Activated CD4-positive, CD25-positive, alpha-beta regulatory T cell treated with anti-CD3 and anti-CD28 coated beads, Interleukin-2, amount 50 U/mL, for 16 hours (primary cell): ENCODE measurements around the gene UBE2S.
"Not testable (repeated sequence)": the region's sequence is repeated elsewhere in the genome, so short reads cannot be mapped to it uniquely, and the experiment has no call there.

Experiments
- DNase-seq: peaks from one replicate; pipeline ENCODE4 v3.0.0-alpha.2; 2020; ENCODE audit warnings: low read depth, low spot score

UBE2S gene

GRCh38 chr19:55440411-55441105, 33.0 kb upstream of the UBE2S start:
- no peak for DNase-seq

DNA sequence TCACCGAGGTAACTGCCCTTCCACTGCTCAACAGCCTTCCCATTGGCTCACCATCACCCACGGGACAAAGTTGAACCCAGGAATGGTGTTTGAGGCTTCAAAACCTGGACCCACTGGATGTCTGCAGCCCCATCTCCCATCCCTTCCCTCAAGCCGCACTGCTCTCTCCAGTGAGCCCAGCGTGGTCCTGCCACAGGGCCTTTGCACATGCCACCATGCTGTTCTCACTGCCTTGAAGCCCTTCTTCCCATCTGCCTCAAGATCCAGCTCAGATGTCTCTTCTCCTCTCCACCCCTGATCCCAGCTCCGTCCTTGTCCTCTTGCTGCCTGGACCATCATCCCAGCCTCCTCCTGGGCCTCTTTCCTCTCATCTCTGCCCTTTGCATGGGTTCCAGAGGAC, 31.5 kb upstream of the UBE2S start:
- DNase-seq: no peak

DNA sequence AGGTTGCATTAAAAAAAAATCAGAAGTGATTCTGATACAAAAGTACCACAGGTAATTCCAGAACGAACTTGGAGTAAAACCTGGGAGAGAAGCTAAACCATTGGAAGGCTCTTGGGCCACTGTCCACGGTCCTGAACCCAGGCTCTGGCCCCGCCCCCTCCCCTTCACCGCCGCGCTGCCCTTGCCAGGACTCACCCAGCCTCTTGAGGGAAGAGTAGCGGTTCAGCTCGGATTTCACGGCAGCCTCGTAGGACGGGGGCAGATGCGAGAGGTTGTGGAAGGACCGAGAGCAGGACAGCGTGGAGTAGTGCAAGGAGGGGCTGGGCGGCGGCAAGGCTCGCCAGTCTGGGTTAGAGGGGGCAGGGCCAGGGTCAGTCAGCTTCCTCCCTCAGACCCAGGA, 29.8 kb upstream of the UBE2S start:
- no peak for DNase-seq

DNA sequence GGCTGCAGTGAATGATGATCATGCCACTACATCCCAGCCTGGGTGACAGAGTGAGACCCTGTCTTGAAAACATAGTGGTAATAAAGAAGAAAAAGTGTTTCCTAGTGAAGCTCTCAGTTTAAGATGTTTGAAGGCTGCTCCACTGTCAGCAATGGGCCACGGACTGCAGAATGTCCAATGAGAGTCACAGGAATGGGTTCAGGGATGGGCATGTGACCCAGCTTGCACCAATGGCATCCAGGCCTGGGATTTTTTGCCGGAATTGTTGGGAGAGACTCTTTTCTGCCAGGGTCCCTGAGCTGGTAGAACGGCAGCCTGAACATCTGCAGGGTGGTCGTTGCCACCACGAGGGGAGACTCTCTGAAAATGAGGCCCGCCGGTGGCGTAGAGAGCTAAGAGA, 29.3 kb upstream of the UBE2S start:
- DNase-seq: no peak

DNA sequence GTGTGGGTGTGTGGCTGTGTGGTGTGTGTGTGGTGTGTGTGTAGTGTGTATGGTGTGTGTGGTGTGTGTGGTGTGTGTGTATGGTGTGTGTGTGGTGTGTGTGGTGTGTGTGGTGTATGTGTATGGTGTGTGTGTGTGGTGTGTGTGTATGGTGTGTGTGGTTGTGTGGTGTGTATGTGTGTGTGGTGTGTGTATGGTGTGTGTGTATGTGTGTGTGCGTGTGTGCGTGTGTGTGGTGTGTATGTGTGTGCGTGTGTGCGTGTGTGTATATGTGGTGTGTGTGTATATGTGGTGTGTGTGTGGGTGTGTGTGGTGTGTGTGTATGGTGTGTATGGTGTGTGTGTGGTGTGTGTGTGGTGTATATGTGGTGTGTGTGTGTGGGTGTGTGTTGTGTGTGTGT, 27.4 kb upstream of the UBE2S start:
- DNase-seq: no peak

- no peak for DNase-seq
Observed at GRCh38 chr19:55434356-55434919, 26.9 kb upstream of the UBE2S start.

- no peak for DNase-seq
Observed at GRCh38 chr19:55433292-55433691, 25.7 kb upstream of the UBE2S start.

- DNase-seq: no peak
Observed at GRCh38 chr19:55432241-55432959, 24.8 kb upstream of the UBE2S start.

GRCh38 chr19:55431183-55431582, 23.6 kb upstream of the UBE2S start:
- no peak for DNase-seq

GRCh38 chr19:55426042-55426441, 18.5 kb upstream of the UBE2S start:
- no peak for DNase-seq

DNA sequence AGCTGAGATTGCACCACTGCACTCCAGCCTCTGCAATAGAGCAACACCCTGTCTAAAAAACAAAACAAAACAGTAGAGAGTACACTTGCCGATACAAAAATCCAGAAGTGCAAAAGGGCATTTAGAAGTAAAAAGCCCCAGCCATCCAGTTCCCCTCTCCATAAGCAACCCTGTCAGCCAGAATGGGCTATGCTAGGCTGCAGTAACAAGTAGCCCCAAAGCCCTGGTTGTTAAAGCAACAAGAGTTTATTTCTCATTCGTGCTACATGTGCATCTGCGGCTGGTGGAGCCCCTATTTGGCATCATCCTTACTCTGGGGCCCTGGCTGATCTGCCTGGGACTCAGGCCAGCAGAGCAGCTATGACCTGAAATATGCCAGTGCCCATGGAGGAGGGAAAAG, 16.9 kb upstream of the UBE2S start:
- DNase-seq: no peak

- no peak for DNase-seq
Observed at GRCh38 chr19:55423225-55424005, 15.8 kb upstream of the UBE2S start.

DNA sequence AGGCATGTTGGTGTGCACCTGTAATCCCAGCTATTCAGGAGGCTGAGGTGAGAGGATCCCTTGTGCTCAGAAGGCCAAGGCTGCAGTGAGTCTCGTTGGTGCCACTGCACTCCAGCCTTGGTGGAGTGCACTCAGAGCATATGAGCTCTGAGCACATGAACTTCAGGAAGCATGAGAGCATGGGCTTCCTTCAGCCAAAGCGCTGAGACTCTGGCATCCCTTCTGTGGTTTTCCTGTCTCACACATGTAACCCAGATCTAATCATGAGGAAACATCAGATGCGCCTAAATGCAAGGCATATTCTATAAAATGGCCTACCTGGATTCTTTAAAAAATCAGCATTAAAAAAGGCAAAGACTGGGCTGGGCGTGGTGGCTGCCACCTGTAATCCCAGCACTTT, 13.7 kb upstream of the UBE2S start:
- not testable (repeated sequence) for DNase-seq

DNA sequence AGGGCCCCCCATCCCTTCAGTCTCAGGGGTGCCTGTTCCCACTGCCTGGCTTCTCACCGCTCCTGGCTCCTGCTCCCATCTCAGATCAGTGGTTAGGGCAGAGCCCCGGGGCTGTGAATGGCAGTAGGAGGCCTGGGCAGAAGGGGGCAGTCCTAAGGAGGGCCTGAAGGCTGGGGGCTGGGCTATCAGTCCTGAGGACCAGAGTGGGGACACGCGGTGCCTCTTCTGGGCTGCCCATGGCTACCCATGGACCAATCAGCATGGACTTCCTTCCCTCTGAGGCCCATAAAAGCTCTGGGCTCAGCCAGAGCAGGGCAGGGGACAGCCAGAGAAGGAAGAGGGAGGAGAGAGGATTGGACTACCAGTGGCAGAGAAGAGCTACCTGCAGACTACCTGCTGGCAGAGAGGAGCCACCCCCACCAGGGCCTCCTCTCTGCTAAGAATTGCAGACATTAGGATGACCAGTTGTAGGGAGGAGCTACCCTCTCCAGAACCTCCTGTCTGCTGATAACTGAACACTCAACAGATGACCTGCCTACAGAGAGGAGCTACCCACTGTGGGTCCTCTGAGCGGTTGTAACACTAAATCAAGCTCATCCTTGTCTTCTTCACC, 12.1 kb upstream of the UBE2S start:
- no peak for DNase-seq

GRCh38 chr19:55419103-55419502, 11.5 kb upstream of the UBE2S start:
- no peak for DNase-seq

DNA sequence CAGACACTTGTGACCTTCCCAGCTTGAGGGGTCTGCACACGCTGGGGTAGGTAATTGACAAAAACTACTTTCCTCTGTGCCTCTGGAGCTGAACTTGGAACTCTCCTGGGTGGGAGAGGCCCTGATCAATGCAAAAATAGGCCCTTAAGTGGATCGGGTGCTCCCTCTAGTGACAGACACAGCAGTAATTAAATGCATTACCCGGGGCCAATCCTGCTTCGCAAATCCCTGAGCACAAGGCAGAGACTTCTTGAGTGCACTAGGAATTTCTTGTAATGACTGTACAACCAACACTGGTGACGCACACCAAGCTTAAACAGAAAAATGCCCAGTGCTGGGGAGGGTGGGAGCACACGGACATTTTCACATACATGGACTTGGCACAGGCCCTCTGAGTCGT, 10.6 kb upstream of the UBE2S start:
- DNase-seq: peak; percentile 21

DNA sequence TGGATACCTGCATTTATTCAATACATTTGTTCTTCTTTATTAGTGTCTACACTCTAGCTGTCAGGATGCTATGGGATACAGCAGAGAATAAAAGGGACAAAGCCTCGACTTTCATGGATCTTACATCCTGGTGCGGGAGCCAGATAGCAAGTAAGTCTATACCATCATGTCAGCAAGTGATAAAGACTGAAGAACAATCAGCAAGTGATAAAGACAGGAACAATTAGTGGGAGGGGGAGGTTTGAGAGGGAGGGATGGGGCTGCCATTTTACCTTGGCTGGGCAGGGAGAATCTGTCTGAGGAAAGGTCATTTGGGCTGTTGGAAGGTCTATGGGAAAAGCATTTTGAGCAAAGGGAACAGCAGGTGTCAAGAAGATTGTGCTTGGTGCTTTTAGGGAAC, 2.6 kb upstream of the UBE2S start:
- DNase-seq: no peak

DNA sequence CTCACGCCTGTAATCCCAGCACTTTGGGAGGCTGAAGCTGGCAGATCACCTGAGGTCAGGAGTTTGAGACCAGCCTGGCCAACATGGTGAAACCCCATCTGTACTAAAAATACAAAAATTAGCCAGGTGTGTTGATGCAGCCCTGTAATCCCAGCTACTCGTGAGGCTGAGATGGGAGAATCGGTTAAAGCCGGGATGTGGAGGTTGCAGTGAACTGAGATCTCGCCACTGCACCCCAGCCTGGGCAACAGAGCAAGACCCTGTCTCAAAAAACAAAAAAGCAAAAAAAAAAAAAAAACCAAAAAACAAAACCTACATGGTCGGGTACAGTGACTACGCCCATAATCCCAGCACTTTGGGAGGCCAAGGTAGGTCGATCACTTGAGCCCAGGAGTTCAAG, 1.6 kb upstream of the UBE2S start:
- not testable (repeated sequence) for DNase-seq

- no peak for DNase-seq
Observed at GRCh38 chr19:55408533-55408872, 915 bp upstream of the UBE2S start.

DNA sequence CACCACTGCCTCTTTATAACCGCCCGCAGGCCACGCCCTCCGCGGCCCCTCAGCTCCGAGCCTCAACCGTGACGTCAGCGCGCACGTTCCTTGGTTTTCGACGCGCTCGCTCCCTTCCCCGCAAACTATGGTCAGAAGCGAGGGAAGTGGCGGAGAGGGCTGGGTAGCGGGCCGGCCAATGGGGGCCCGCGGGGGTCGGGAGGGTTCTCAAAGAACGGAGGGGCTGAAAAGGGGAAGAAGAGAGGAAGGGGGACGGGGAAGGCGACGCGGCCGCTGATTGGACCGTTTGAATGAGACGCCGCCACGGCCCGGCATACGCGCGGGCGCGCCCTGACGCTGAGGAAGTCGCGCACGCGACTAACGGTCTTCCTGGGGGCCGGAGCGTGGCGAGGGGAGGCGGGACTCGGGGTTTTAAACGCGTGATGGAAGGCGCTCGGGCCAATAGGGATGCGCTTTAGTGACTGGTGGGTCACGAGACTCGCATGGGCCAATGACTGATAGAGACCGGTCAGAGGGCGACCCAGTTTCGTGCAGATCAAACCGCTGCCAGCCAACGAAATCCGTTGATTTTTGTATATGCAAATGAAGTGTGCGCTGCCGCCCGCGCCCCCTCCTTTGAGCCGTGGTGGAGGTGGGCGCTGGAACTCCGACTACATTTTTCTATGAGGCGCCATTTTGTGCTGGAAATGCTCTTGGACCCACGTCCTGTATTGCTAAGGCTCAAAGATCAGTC, 378 bp upstream of the UBE2S start:
- DNase-seq: peak; percentile 95

DNA sequence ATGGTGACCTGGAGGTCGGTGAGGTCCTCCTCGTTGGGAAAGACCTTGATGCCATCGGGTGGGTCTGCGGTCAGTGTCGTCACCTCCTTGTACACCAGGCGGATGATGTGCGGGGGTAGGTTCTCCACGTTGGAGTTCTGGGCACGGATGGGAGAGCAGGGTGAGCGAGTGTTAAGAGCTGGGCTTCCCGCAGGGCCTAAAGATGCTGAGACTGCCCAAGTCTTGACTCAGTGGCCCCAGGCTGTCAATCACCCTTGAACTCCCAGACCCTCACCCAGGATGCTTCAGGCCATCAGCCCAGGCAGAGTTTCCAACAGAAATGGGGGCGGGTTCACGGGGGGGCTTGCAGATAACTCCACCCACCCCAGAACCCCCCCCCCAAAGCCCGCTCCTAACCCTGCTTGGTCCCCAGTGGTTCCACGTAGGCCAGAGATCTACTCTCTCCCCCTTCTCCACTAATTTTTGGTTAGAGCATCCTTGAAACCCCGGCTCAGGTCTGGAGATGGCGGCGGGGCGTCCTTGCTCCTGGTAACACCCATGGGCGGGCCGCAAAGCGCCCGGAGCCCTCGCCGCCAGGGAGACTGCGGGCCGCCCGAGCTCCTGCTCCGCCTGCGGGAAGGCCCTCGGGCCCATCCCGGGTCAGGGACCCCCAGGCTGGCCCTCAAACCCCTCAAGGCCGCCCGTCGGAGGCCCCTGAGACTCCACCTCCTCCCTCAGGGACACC, 600 bp downstream of the UBE2S start:
- DNase-seq: no peak
